Neural cell (in vitro differentiated cells): ENCODE results near the gene UQCRFS1. TPM values are rescaled to one million over a fixed set of nuclear protein-coding genes. Genes with fewer than 3 reads are reported as not detected.
"Not testable (repeated sequence)": the region's sequence is repeated elsewhere in the genome, so short reads cannot be mapped to it uniquely, and the experiment has no call there.

Experiments
- H2AFZ ChIP-seq: fragments of 200-600, 300-800 bp; sonication (generic), shearing (Covaris generic); 2 replicates; pipeline ENCODE4 v1.6.0; 2014; ENCODE audit warnings: low read depth, mild to moderate bottlenecking, antibody characterized with exemption, low read length, moderate library complexity
- H3F3A ChIP-seq: fragments of 200-600 bp; shearing (Covaris generic); 2 replicates; pipeline ENCODE4 v1.6.1; 2016; ENCODE audit warnings: mild to moderate bottlenecking, moderate library complexity, mixed read lengths, antibody characterized with exemption, low read length; ENCODE audit not compliant: insufficient read depth, poor library complexity, severe bottlenecking
- H3K27ac ChIP-seq: fragments of 200-600, 300-800 bp; sonication (generic), shearing (Covaris generic); 2 replicates; pipeline ENCODE4 v1.5.1; 2014; ENCODE audit warnings: mild to moderate bottlenecking, low read length, moderate library complexity
- H3K27me3 ChIP-seq: fragments of 300-800, 200-600 bp; sonication (generic), shearing (Covaris generic); 2 replicates; pipeline ENCODE4 v1.6.0; 2014; ENCODE audit warnings: mild to moderate bottlenecking, low read depth, low read length, moderate library complexity; ENCODE audit not compliant: insufficient read depth
- H3K36me3 ChIP-seq: fragments of 300-800, 200-600 bp; sonication (generic), shearing (Covaris generic); 2 replicates; pipeline ENCODE4 v1.5.1; 2014; ENCODE audit warnings: mild to moderate bottlenecking, antibody characterized with exemption, low read length, moderate library complexity; ENCODE audit not compliant: insufficient read depth
- H3K4me2 ChIP-seq: fragments of 300-800, 200-600 bp; sonication (generic), shearing (Covaris generic); 2 replicates; pipeline ENCODE4 v1.6.0; 2014; ENCODE audit warnings: mild to moderate bottlenecking, low read length
- H3K4me3 ChIP-seq: fragments of 300-800, 200-600 bp; sonication (generic), shearing (Covaris generic); 2 replicates; pipeline ENCODE4 v1.5.1; 2014; ENCODE audit warnings: mild to moderate bottlenecking, low read length, moderate library complexity
- H3K79me2 ChIP-seq: fragments of 200-600 bp; shearing (Covaris generic); replicated peaks from 2 replicates; pipeline ENCODE4 v1.6.0; 2014; ENCODE audit warnings: mild to moderate bottlenecking, low read length, moderate library complexity; ENCODE audit not compliant: insufficient read depth
- H3K9ac ChIP-seq: fragments of 300-800, 200-600 bp; sonication (generic), shearing (Covaris generic); 2 replicates; pipeline ENCODE4 v1.6.1; 2016; ENCODE audit warnings: mild to moderate bottlenecking, low read length, mixed read lengths
- H3K9me2 ChIP-seq: fragments of 200-600 bp; shearing (Covaris generic); 2 replicates; pipeline ENCODE4 v1.6.1; 2016; ENCODE audit warnings: mild to moderate bottlenecking, low read length, mixed read lengths; ENCODE audit not compliant: insufficient read depth
- H3K9me3 ChIP-seq: fragments of 200-600, 300-800 bp; sonication (generic), shearing (Covaris generic); 2 replicates; pipeline ENCODE4 v1.6.1; 2016; ENCODE audit warnings: mild to moderate bottlenecking, mixed run types, low read length, moderate library complexity, mixed read lengths
- H4K20me1 ChIP-seq: fragments of 200-600 bp; shearing (Covaris generic); 2 replicates; pipeline ENCODE4 v1.6.1; 2016; ENCODE audit warnings: mild to moderate bottlenecking, mixed run types; ENCODE audit not compliant: insufficient read depth
- EP300 ChIP-seq: fragments of 450-650 bp; conservative IDR thresholded peaks from 2 replicates; pipeline ENCODE4 v1.6.1; 2014; ENCODE audit warnings: antibody characterized with exemption, mild to moderate bottlenecking, moderate library complexity; ENCODE audit not compliant: poor library complexity, severe bottlenecking
- MXI1 ChIP-seq: fragments of 450-650 bp; conservative IDR thresholded peaks from 2 replicates; pipeline ENCODE4 v1.6.1; 2014; ENCODE audit warnings: antibody characterized with exemption, mild to moderate bottlenecking; ENCODE audit not compliant: poor library complexity, severe bottlenecking
- RAD21 ChIP-seq: fragments of 450-650 bp; conservative IDR thresholded peaks from 2 replicates; pipeline ENCODE4 v1.6.1; 2014; ENCODE audit warnings: antibody characterized with exemption, mild to moderate bottlenecking, moderate library complexity
- SMC3 ChIP-seq: fragments of 450-650 bp; conservative IDR thresholded peaks from 2 replicates; pipeline ENCODE4 v1.6.1; 2014; ENCODE audit warnings: antibody characterized with exemption, mild to moderate bottlenecking, moderate library complexity; ENCODE audit not compliant: poor library complexity
- TAF1 ChIP-seq: IDR thresholded peaks from 2 replicates; pipeline ENCODE4 v1.6.1; 2012; ENCODE audit warnings: low read depth
- polyA plus RNA-seq: library from polyadenylated mRNA; depleted of rRNA; stranded (reverse); fragments of >200 nt; gene quantifications from 2 replicates; pipeline ENCODE4 v1.2.3, GENCODE V29; 2014

UQCRFS1 gene
- polyA plus RNA-seq, 1 donor from 2014 or later, result 55.2 TPM

DNA sequence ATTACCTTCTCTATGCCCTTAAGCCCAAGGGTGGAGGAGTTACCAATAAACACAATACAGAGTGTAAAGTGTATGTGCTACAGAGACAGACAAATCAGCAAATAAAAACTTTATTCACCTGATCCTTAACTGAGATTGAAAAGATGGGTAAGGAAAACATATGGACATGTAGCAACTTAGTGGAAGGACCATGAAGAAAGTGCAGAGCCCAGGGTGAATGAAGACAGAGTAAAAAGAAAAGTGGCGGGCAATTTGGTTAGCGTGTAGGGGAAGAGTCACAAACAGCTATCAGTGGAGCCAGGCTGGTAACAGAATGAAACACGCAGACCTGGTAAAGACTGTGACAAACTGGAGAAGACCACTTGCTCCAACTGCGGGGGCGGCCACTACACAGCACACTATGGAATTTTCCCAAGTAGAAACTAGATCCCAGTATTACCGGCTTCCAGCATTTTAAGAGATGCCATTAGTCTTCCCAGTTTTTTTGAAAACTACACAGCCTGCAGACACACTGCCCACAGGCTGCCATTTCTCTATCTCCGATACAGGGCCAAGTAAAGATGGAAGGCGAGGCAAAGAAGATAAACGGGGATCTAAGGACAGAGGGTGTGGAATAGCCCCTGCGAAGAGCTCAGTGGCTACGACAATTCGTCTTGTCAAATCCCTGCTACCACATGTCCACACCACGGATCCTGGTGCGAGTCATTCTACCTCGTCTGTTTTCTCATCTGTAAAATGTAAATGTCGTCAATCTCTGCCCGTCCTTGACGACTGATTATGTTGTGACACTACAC lies 1.2 kb downstream of the UQCRFS1 start:
- H3K9me2 ChIP-seq, result no peaks in the 10 kb centered on the region
- H4K20me1 ChIP-seq, result no peaks in the 10 kb centered on the region
- peak overlapping the region; percentile 90 for H3K4me3 ChIP-seq
- H3K4me2 ChIP-seq, result peak overlapping the region; percentile 94
- H3F3A ChIP-seq, result no peaks in the 10 kb centered on the region
- H3K9ac ChIP-seq, result peak overlapping the region; percentile 93
- no peaks in the 10 kb centered on the region for H3K36me3 ChIP-seq
- H3K27ac ChIP-seq, result peak overlapping the region; percentile 81
- TF ChIP-seq MXI1 (no peak), SMC3 (peak; percentile 18), TAF1 (no peak), EP300 (no peak), RAD21 (peak; percentile 10)
- peaks cover 41% of the 10 kb centered on the region for H3K79me2 ChIP-seq
- H2AFZ ChIP-seq, result peak overlapping the region; percentile 19
- H3K9me3 ChIP-seq, result no peaks in the 10 kb centered on the region
- no peaks in the 10 kb centered on the region for H3K27me3 ChIP-seq

DNA sequence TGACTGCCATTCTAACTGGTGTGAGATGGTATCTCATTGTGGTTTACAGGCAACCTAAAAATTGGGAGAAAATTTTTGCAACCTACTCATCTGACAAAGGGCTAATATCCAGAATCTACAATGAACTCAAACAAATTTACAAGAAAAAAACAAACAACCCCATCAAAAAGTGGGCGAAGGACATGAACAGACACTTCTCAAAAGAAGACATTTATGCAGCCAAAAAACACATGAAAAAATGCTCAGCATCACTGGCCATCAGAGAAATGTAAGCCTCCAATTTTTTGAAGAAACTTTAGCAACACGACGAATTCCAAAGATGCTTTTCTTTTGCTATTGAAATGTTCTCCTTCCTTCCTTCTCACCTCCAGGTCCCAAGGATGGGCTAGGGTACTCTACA lies 1.9 kb downstream of the UQCRFS1 start:
- H4K20me1 ChIP-seq, H3K36me3 ChIP-seq, H3K9me3 ChIP-seq, H2AFZ ChIP-seq, H3K9ac ChIP-seq, H3K27me3 ChIP-seq, H3K9me2 ChIP-seq, H3F3A ChIP-seq, H3K27ac ChIP-seq: not testable (repeated sequence)
- Histone ChIP-seq H3K79me2 (peaks cover 41% of the 10 kb centered on the region), H3K4me2 (peak overlapping the region; percentile 94), H3K4me3 (peak overlapping the region; percentile 90)

DNA sequence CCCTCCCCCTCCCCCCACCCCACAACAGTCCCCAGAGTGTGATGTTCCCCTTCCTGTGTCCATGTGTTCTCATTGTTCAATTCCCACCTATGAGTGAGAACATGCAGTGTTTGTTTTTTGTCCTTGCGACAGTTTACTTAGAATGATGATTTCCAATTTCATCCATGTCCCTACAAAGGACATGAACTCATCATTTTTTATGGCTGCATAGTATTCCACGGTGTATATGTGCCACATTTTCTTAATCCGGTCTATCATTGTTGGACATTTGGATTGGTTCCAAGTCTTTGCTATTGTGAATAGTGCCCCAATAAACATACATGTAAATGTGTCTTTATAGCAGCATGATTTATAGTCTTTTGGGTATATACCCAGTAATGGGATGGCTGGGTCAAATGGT lies 2.4 kb downstream of the UQCRFS1 start:
- peaks cover 41% of the 10 kb centered on the region for H3K79me2 ChIP-seq
- not testable (repeated sequence) for H4K20me1 ChIP-seq, H3K4me3 ChIP-seq, H3K9me3 ChIP-seq, H3K27me3 ChIP-seq, H3K36me3 ChIP-seq, H3K27ac ChIP-seq, H3K9ac ChIP-seq, H3K9me2 ChIP-seq, H2AFZ ChIP-seq, H3F3A ChIP-seq, H3K4me2 ChIP-seq

DNA sequence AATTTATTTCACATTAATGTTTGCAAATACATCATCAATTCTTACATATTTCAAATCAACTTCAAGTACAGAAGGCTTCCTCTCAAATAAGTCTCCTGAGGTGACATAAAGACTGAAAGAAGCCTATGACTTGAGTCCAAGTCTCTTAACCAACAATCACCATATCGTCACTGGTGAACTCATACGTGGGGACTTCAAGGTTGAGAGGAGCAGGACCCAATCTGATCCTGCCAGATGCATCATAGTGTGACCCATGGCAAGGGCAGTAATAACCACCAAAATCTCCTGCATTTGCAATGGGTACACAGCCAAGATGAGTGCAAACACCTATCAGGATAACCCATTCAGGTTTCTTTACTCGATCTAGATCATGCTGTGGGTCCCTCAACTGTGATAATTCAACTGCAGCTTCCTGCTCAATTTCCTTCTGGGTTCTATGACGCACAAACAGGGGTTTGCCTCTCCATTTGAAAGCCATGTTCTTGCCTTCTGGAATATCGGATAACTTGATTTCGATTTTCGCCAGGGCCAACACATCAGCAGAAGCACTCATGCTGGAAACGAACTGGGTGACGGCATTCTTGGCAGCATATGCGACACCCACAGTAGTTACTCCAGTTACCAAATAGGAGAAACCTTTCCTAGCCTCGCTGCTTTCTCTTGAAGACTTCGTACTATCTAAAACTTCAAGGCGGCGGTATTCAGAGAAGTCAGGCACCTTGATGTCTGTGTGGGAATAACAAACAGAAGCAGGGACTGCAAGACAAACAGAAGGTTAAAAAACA lies 5.4 kb downstream of the UQCRFS1 start:
- not testable (repeated sequence) for H3K4me2 ChIP-seq, H3K36me3 ChIP-seq, H3K27ac ChIP-seq, H3F3A ChIP-seq, H2AFZ ChIP-seq, H3K9me3 ChIP-seq, H4K20me1 ChIP-seq, H3K4me3 ChIP-seq, H3K9ac ChIP-seq, H3K27me3 ChIP-seq, H3K9me2 ChIP-seq
- H3K79me2 ChIP-seq, result peaks cover 40% of the 10 kb centered on the region
